Neural cell (in vitro differentiated cells): ENCODE measurements around the gene STYXL2. TPM values are rescaled to one million over a fixed set of nuclear protein-coding genes. Genes with fewer than 3 reads are reported as not detected.

Experiments
- H2AFZ ChIP-seq: fragments of 200-600, 300-800 bp; sonication (generic), shearing (Covaris generic); 2 replicates; pipeline ENCODE4 v1.6.0; 2014; ENCODE audit warnings: low read depth, mild to moderate bottlenecking, antibody characterized with exemption, low read length, moderate library complexity
- H3F3A ChIP-seq: fragments of 200-600 bp; shearing (Covaris generic); 2 replicates; pipeline ENCODE4 v1.6.1; 2016; ENCODE audit warnings: mild to moderate bottlenecking, moderate library complexity, mixed read lengths, antibody characterized with exemption, low read length; ENCODE audit not compliant: insufficient read depth, poor library complexity, severe bottlenecking
- H3K27ac ChIP-seq: fragments of 200-600, 300-800 bp; sonication (generic), shearing (Covaris generic); 2 replicates; pipeline ENCODE4 v1.5.1; 2014; ENCODE audit warnings: mild to moderate bottlenecking, low read length, moderate library complexity
- H3K27me3 ChIP-seq: fragments of 300-800, 200-600 bp; sonication (generic), shearing (Covaris generic); 2 replicates; pipeline ENCODE4 v1.6.0; 2014; ENCODE audit warnings: mild to moderate bottlenecking, low read depth, low read length, moderate library complexity; ENCODE audit not compliant: insufficient read depth
- H3K36me3 ChIP-seq: fragments of 300-800, 200-600 bp; sonication (generic), shearing (Covaris generic); 2 replicates; pipeline ENCODE4 v1.5.1; 2014; ENCODE audit warnings: mild to moderate bottlenecking, antibody characterized with exemption, low read length, moderate library complexity; ENCODE audit not compliant: insufficient read depth
- H3K4me2 ChIP-seq: fragments of 300-800, 200-600 bp; sonication (generic), shearing (Covaris generic); 2 replicates; pipeline ENCODE4 v1.6.0; 2014; ENCODE audit warnings: mild to moderate bottlenecking, low read length
- H3K4me3 ChIP-seq: fragments of 300-800, 200-600 bp; sonication (generic), shearing (Covaris generic); 2 replicates; pipeline ENCODE4 v1.5.1; 2014; ENCODE audit warnings: mild to moderate bottlenecking, low read length, moderate library complexity
- H3K79me2 ChIP-seq: fragments of 200-600 bp; shearing (Covaris generic); replicated peaks from 2 replicates; pipeline ENCODE4 v1.6.0; 2014; ENCODE audit warnings: mild to moderate bottlenecking, low read length, moderate library complexity; ENCODE audit not compliant: insufficient read depth
- H3K9ac ChIP-seq: fragments of 300-800, 200-600 bp; sonication (generic), shearing (Covaris generic); 2 replicates; pipeline ENCODE4 v1.6.1; 2016; ENCODE audit warnings: mild to moderate bottlenecking, low read length, mixed read lengths
- H3K9me2 ChIP-seq: fragments of 200-600 bp; shearing (Covaris generic); 2 replicates; pipeline ENCODE4 v1.6.1; 2016; ENCODE audit warnings: mild to moderate bottlenecking, low read length, mixed read lengths; ENCODE audit not compliant: insufficient read depth
- H3K9me3 ChIP-seq: fragments of 200-600, 300-800 bp; sonication (generic), shearing (Covaris generic); 2 replicates; pipeline ENCODE4 v1.6.1; 2016; ENCODE audit warnings: mild to moderate bottlenecking, mixed run types, low read length, moderate library complexity, mixed read lengths
- H4K20me1 ChIP-seq: fragments of 200-600 bp; shearing (Covaris generic); 2 replicates; pipeline ENCODE4 v1.6.1; 2016; ENCODE audit warnings: mild to moderate bottlenecking, mixed run types; ENCODE audit not compliant: insufficient read depth
- EP300 ChIP-seq: fragments of 450-650 bp; conservative IDR thresholded peaks from 2 replicates; pipeline ENCODE4 v1.6.1; 2014; ENCODE audit warnings: antibody characterized with exemption, mild to moderate bottlenecking, moderate library complexity; ENCODE audit not compliant: poor library complexity, severe bottlenecking
- EZH2 ChIP-seq: fragments of 200-600, 300-800 bp; shearing (Covaris generic), sonication (generic); IDR thresholded peaks from 2 replicates; pipeline ENCODE4 v1.6.1; 2014; ENCODE audit warnings: antibody characterized with exemption, low read length, borderline replicate concordance, mild to moderate bottlenecking; ENCODE audit not compliant: insufficient read depth, poor library complexity, severe bottlenecking
- MXI1 ChIP-seq: fragments of 450-650 bp; conservative IDR thresholded peaks from 2 replicates; pipeline ENCODE4 v1.6.1; 2014; ENCODE audit warnings: antibody characterized with exemption, mild to moderate bottlenecking; ENCODE audit not compliant: poor library complexity, severe bottlenecking
- POLR2AphosphoS5 ChIP-seq: IDR thresholded peaks from 2 replicates; pipeline ENCODE4 v1.6.1; 2012
- RAD21 ChIP-seq: fragments of 450-650 bp; conservative IDR thresholded peaks from 2 replicates; pipeline ENCODE4 v1.6.1; 2014; ENCODE audit warnings: antibody characterized with exemption, mild to moderate bottlenecking, moderate library complexity
- SMC3 ChIP-seq: fragments of 450-650 bp; conservative IDR thresholded peaks from 2 replicates; pipeline ENCODE4 v1.6.1; 2014; ENCODE audit warnings: antibody characterized with exemption, mild to moderate bottlenecking, moderate library complexity; ENCODE audit not compliant: poor library complexity
- TAF1 ChIP-seq: IDR thresholded peaks from 2 replicates; pipeline ENCODE4 v1.6.1; 2012; ENCODE audit warnings: low read depth
- polyA plus RNA-seq: library from polyadenylated mRNA; depleted of rRNA; stranded (reverse); fragments of >200 nt; gene quantifications from 2 replicates; pipeline ENCODE4 v1.2.3, GENCODE V29; 2014
- TF ChIP-seq, protein P1 (sequence below): fragments of 450-650 bp; IDR thresholded peaks from 2 replicates; pipeline ENCODE4 v1.5.1; 2014; ENCODE audit warnings: antibody characterized with exemption, mild to moderate bottlenecking, moderate library complexity; ENCODE audit not compliant: poor library complexity, severe bottlenecking
- TF ChIP-seq, protein P2 (sequence below): IDR thresholded peaks from 2 replicates; pipeline ENCODE4 v1.6.1; 2012; ENCODE audit warnings: borderline replicate concordance

Gene STYXL2
- polyA plus RNA-seq, 1 donor from 2014 or later = not detected

DNA sequence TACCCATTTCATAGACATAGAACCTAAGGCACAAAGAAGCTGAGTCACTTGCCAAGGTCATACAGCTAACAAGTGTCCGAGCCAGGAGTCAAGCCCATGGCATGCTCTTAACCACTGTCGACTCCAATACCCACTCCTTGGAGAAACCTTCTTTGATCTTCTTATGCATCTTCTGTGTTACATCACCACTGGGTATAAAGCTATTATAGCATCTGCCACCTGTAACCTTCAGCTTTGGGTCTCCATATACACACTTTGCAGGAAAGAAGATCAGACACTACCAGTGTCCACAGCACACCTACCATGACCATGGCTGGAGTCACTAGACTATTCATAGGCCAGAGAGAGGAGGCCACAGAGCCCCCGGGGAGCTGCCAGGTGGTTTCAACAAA is 32.8 kb upstream of the STYXL2 start:
- Histone ChIP-seq H3K27ac (no peak overlapping the region), H3K36me3 (no peaks in the 10 kb centered on the region), H2AFZ (no peak overlapping the region), H3K27me3 (no peaks in the 10 kb centered on the region), H3K79me2 (no peaks in the 10 kb centered on the region), H3K4me2 (no peak overlapping the region), H3K4me3 (no peak overlapping the region), H3F3A (no peaks in the 10 kb centered on the region), H4K20me1 (no peaks in the 10 kb centered on the region), H3K9ac (no peak overlapping the region), H3K9me2 (no peaks in the 10 kb centered on the region), H3K9me3 (no peaks in the 10 kb centered on the region)
- TF ChIP-seq, protein P1, sequence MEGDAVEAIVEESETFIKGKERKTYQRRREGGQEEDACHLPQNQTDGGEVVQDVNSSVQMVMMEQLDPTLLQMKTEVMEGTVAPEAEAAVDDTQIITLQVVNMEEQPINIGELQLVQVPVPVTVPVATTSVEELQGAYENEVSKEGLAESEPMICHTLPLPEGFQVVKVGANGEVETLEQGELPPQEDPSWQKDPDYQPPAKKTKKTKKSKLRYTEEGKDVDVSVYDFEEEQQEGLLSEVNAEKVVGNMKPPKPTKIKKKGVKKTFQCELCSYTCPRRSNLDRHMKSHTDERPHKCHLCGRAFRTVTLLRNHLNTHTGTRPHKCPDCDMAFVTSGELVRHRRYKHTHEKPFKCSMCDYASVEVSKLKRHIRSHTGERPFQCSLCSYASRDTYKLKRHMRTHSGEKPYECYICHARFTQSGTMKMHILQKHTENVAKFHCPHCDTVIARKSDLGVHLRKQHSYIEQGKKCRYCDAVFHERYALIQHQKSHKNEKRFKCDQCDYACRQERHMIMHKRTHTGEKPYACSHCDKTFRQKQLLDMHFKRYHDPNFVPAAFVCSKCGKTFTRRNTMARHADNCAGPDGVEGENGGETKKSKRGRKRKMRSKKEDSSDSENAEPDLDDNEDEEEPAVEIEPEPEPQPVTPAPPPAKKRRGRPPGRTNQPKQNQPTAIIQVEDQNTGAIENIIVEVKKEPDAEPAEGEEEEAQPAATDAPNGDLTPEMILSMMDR = no peak
- TF ChIP-seq MXI1 = no peak
- TF ChIP-seq EP300 = no peak
- TF ChIP-seq TAF1 = no peak
- TF ChIP-seq SMC3 = no peak
- TF ChIP-seq RAD21 = no peak
- TF ChIP-seq, protein P2, sequence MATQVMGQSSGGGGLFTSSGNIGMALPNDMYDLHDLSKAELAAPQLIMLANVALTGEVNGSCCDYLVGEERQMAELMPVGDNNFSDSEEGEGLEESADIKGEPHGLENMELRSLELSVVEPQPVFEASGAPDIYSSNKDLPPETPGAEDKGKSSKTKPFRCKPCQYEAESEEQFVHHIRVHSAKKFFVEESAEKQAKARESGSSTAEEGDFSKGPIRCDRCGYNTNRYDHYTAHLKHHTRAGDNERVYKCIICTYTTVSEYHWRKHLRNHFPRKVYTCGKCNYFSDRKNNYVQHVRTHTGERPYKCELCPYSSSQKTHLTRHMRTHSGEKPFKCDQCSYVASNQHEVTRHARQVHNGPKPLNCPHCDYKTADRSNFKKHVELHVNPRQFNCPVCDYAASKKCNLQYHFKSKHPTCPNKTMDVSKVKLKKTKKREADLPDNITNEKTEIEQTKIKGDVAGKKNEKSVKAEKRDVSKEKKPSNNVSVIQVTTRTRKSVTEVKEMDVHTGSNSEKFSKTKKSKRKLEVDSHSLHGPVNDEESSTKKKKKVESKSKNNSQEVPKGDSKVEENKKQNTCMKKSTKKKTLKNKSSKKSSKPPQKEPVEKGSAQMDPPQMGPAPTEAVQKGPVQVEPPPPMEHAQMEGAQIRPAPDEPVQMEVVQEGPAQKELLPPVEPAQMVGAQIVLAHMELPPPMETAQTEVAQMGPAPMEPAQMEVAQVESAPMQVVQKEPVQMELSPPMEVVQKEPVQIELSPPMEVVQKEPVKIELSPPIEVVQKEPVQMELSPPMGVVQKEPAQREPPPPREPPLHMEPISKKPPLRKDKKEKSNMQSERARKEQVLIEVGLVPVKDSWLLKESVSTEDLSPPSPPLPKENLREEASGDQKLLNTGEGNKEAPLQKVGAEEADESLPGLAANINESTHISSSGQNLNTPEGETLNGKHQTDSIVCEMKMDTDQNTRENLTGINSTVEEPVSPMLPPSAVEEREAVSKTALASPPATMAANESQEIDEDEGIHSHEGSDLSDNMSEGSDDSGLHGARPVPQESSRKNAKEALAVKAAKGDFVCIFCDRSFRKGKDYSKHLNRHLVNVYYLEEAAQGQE = no peak
- TF ChIP-seq EZH2 = no peak
- no peak for TF ChIP-seq POLR2AphosphoS5

DNA sequence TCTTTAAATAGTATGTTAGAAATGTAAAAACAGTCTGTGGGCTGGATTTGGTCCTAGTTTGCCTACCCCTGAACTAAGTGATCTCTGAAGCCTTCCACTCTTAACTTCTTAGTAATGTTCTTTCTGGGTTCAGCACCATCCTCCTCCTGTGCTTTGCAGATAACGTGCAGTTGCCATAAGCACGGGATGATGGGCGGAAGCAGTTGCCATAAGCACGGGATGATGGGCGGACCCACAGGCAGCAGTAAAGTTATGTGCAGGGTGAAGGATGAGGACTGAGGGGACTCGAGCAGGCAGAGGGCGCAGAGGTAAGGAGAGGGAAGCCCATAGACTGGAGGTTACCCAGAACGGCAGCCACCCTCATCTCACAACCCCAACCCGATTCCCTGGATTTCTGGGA is 29.3 kb upstream of the STYXL2 start:
- Histone ChIP-seq H3K36me3 (no peaks in the 10 kb centered on the region), H3K9me2 (no peaks in the 10 kb centered on the region), H4K20me1 (no peaks in the 10 kb centered on the region), H3F3A (no peaks in the 10 kb centered on the region), H3K27me3 (no peaks in the 10 kb centered on the region), H3K79me2 (no peaks in the 10 kb centered on the region), H3K9ac (no peak overlapping the region), H3K4me3 (no peak overlapping the region), H3K4me2 (no peak overlapping the region), H3K27ac (no peak overlapping the region), H3K9me3 (no peaks in the 10 kb centered on the region), H2AFZ (no peak overlapping the region)
- TF ChIP-seq TAF1 (no peak), EP300 (no peak), SMC3 (no peak), RAD21 (no peak), EZH2 (no peak), POLR2AphosphoS5 (no peak), MXI1 (no peak)
- TF ChIP-seq, protein P2 = no peak
- TF ChIP-seq, protein P1 = no peak
